Tibial nerve (tissue), 4 donors: ENCODE results near the gene EXTL1. TPM values are rescaled to one million over a fixed set of nuclear protein-coding genes. Genes with fewer than 3 reads are reported as not detected.

ENCODE experiments used
- DNase-seq, 2 donors: peaks; one replicate each; pipeline ENCODE4 v3.0.0-alpha.2; 2019; ENCODE audit warnings: low spot score in 2 of 2
- H3K27ac ChIP-seq, 4 donors: fragments of 200-600 bp; sonication (generic) in 3 of 4; one replicate each; pipeline ENCODE4 v1.5.1; 2017 to 2019; ENCODE audit warnings: mild to moderate bottlenecking in 1 of 4
- H3K27me3 ChIP-seq, 2 donors: fragments of 200-600 bp; sonication (generic) in 1 of 2; one replicate each; pipeline versions ENCODE4 v1.5.1 to v1.6.0; 2017 to 2019
- H3K36me3 ChIP-seq, 3 donors: fragments of 200-600 bp; sonication (generic); one replicate each; pipeline ENCODE4 v1.5.1; 2018 to 2019
- H3K4me1 ChIP-seq, 4 donors: fragments of 200-600 bp; sonication (generic) in 3 of 4; one replicate each; pipeline ENCODE4 v1.5.1; 2017 to 2019
- H3K4me3 ChIP-seq, 4 donors: fragments of 200-600 bp; sonication (generic) in 3 of 4; one replicate each; pipeline ENCODE4 v1.5.1; 2017 to 2019; ENCODE audit warnings: mild to moderate bottlenecking in 1 of 4, moderate library complexity in 1 of 4
- H3K9me3 ChIP-seq, 4 donors: fragments of 200-600 bp; sonication (generic) in 3 of 4; one replicate each; pipeline ENCODE4 v1.5.1; 2017 to 2019
- EP300 ChIP-seq, 2 donors: sonication (generic); formaldehyde crosslinking; IDR thresholded peaks; one replicate each; pipeline ENCODE4 v1.6.1; 2017; ENCODE audit warnings: antibody characterized with exemption in 2 of 2, mild to moderate bottlenecking in 1 of 2
- POLR2A ChIP-seq, 2 donors: fragments of 450-650 bp; IDR thresholded peaks; one replicate each; pipeline ENCODE4 v1.6.1; 2017; ENCODE audit warnings: antibody characterized with exemption in 2 of 2, mild to moderate bottlenecking in 2 of 2, moderate library complexity in 2 of 2
- WGBS, 2 donors: methylation state at CpG; one replicate each; pipeline ENCODE4 v1.1.5; 2018; 5-methylcytosine and 5-hydroxymethylcytosine counted together
- total RNA-seq, 4 donors: library from RNA; depleted of rRNA; stranded (reverse); fragments of >200 nt; gene quantifications; one replicate each; pipeline ENCODE4 v1.1.0, GENCODE V29; 2016
- TF ChIP-seq, protein P1 (sequence below), 5 experiments: fragments of 200-600 bp in 3 of 5; fragments of 450-650 bp in 2 of 5; sonication (generic) in 3 of 5; IDR thresholded peaks; one replicate each; pipeline ENCODE4 v1.5.1; 2016 to 2019; ENCODE audit warnings: antibody characterized with exemption in 5 of 5, mild to moderate bottlenecking in 3 of 5, moderate library complexity in 2 of 5

Gene EXTL1
- total RNA-seq, 4 donors from 2014 or later, result 30.6 to 44.3 (median 34.6) TPM

- no peaks in the 10 kb centered on the region for H3K9me3 ChIP-seq
- DNase-seq, result no peak
- WGBS, 2 donors, result 69 to 83% methylated on average over 10 to 12 of the region's 12 CpGs
- no peaks in the 10 kb centered on the region for H3K36me3 ChIP-seq
- TF ChIP-seq POLR2A (IDR thresholded peaks at IDR 0.05) (no peak), EP300 (IDR thresholded peaks at IDR 0.05) (no peak)
- TF ChIP-seq, protein P1, sequence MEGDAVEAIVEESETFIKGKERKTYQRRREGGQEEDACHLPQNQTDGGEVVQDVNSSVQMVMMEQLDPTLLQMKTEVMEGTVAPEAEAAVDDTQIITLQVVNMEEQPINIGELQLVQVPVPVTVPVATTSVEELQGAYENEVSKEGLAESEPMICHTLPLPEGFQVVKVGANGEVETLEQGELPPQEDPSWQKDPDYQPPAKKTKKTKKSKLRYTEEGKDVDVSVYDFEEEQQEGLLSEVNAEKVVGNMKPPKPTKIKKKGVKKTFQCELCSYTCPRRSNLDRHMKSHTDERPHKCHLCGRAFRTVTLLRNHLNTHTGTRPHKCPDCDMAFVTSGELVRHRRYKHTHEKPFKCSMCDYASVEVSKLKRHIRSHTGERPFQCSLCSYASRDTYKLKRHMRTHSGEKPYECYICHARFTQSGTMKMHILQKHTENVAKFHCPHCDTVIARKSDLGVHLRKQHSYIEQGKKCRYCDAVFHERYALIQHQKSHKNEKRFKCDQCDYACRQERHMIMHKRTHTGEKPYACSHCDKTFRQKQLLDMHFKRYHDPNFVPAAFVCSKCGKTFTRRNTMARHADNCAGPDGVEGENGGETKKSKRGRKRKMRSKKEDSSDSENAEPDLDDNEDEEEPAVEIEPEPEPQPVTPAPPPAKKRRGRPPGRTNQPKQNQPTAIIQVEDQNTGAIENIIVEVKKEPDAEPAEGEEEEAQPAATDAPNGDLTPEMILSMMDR (IDR thresholded peaks at IDR 0.05), result no peak
- H3K4me1 ChIP-seq, result no peaks in the 10 kb centered on the region
- H3K27me3 ChIP-seq, result no peaks in the 10 kb centered on the region
- no peak overlapping the region for H3K27ac ChIP-seq
- H3K4me3 ChIP-seq, result no peak overlapping the region
Measured at GRCh38 chr1:26060832-26061574, 39.4 kb downstream of the EXTL1 start.

GRCh38 chr1:26064553-26064952 is 43.0 kb downstream of the EXTL1 start:
- H3K27me3 ChIP-seq, result peaks cover 0 to 26% of the 10 kb centered on the region in 2 donors
- H3K36me3 ChIP-seq, result no peaks in the 10 kb centered on the region
- TF ChIP-seq EP300 (IDR thresholded peaks at IDR 0.05), result no peak
- TF ChIP-seq, protein P1 (IDR thresholded peaks at IDR 0.05), result no peak
- no peak for DNase-seq
- H3K4me3 ChIP-seq, result no peak overlapping the region
- WGBS, 2 donors, result 84 to 88% methylated on average over 3 of the region's 3 CpGs
- H3K4me1 ChIP-seq, result no peaks in the 10 kb centered on the region
- H3K27ac ChIP-seq, result no peak overlapping the region
- H3K9me3 ChIP-seq, result no peaks in the 10 kb centered on the region

DNA sequence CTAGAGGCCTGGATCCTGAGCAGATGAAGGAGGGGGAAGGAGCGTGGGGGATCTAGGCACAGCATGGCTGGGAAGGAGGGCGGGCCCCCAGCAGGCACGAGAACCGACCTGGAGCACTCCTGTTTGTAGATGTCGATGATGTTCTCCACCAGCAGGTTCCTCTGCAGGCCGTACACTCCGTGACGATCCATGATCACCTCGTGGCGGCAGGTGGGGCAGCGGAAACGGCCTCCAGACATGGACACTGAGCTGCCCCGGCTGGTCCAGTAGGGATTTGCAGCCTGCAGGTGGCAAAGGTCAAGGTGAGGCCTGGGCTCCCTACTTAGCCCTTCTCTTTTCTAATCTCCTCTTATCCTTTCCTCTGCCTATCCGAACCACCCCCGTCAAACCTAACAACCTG is 44.6 kb downstream of the EXTL1 start:
- whole genome bisulfite sequencing, 2 donors, result 87 to 90% methylated on average over 14 to 15 of the region's 15 CpGs
- Histone ChIP-seq H3K9me3 (no peaks in the 10 kb centered on the region), H3K36me3 (no peaks in the 10 kb centered on the region), H3K4me3 (no peak overlapping the region), H3K4me1 (no peaks in the 10 kb centered on the region), H3K27ac (no peak overlapping the region), H3K27me3 (peaks cover 0 to 34% of the 10 kb centered on the region in 2 donors)
- no peak for DNase-seq
- no peak for TF ChIP-seq POLR2A (IDR thresholded peaks at IDR 0.05)
- TF ChIP-seq EP300 (IDR thresholded peaks at IDR 0.05), result no peak
- TF ChIP-seq, protein P1 (IDR thresholded peaks at IDR 0.05), result no peak

- DNase-seq, result no peak
- no peaks in the 10 kb centered on the region for H3K4me1 ChIP-seq
- no peaks in the 10 kb centered on the region for H3K36me3 ChIP-seq
- H3K9me3 ChIP-seq, result no peaks in the 10 kb centered on the region
- H3K4me3 ChIP-seq, result no peak overlapping the region
- WGBS, 2 donors, result 67 to 72% methylated on average over 4 of the region's 4 CpGs
- TF ChIP-seq EP300 (IDR thresholded peaks at IDR 0.05) (no peak), POLR2A (IDR thresholded peaks at IDR 0.05) (no peak)
- TF ChIP-seq, protein P1 (IDR thresholded peaks at IDR 0.05), result no peak
- H3K27me3 ChIP-seq, result peaks cover 0 to 41% of the 10 kb centered on the region in 2 donors
- H3K27ac ChIP-seq, result no peak overlapping the region
Measured at GRCh38 chr1:26066857-26067256, 45.3 kb downstream of the EXTL1 start.

DNA sequence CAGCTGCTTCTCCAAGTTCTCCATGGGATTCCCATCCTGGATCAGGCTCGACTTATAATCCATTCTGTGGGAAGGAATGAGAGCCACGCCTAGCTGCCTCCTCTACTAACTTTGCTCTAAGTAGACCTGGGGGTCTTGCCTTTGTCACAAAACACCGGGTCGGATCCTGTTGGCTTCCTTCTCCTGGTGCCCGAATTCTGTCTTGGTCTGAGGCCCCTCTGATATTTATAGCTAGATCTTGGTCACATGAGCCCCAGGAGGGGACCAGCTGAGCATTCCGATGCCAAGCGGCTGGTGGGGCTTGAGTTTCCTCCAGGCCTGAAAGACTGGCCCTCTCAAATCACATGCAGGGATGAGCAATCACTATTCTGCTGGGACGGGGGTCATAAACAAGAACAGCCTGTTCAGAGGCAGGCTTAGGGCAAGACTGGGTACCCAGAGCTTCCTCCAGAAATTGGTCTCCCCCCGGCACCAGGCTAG is 45.9 kb downstream of the EXTL1 start, which contains the start of gene TRIM63:
TSS of gene TRIM63 (minus strand) at position 199 of the 480 bp plus-strand sequence. CDS start at position 63, 136 bp downstream.
- TF ChIP-seq, protein P1 (IDR thresholded peaks at IDR 0.05), result no peak
- TF ChIP-seq POLR2A (IDR thresholded peaks at IDR 0.05) (no peak), EP300 (IDR thresholded peaks at IDR 0.05) (no peak)
- H3K4me3 ChIP-seq, result no peak within 1 kb of the TSS

More for the DNA sequence above, 45.9 kb downstream of the EXTL1 start, which contains the start of gene TRIM63:
- H3K36me3 ChIP-seq, result no peaks in the 10 kb centered on the region
- no peaks in the 10 kb centered on the region for H3K4me1 ChIP-seq
- H3K9me3 ChIP-seq, result no peaks in the 10 kb centered on the region
- H3K27ac ChIP-seq, result no peak within 1 kb of the TSS
- no peak for DNase-seq
- peaks cover 0 to 45% of the 10 kb centered on the region in 2 donors for H3K27me3 ChIP-seq
- 53 to 56% methylated on average over 9 of the region's 9 CpGs for whole genome bisulfite sequencing, 2 donors
